CD4-positive, alpha-beta T cell treated with Interleukin-17A for 4 hours (primary cell): ENCODE measurements around the gene SMIM45.

Experiments
- DNase-seq: peaks from one replicate; pipeline ENCODE4 v3.0.0-alpha.2; 2020; ENCODE audit warnings: mixed read lengths

The SMIM45 gene

GRCh38 chr22:41915786-41916493 is 36.0 kb upstream of the SMIM45 start:
- no peak for DNase-seq

- DNase-seq, result no peak
These were observed 35.1 kb upstream of the SMIM45 start for GRCh38 chr22:41916745-41917358.

GRCh38 chr22:41917375-41917902 is 34.5 kb upstream of the SMIM45 start:
- DNase-seq, result no peak

- DNase-seq, result peak; percentile 63
These were observed 33.8 kb upstream of the SMIM45 start for GRCh38 chr22:41917903-41918791.

- peak; percentile 64 for DNase-seq
These were observed 32.4 kb upstream of the SMIM45 start for GRCh38 chr22:41919357-41920224.

- DNase-seq, result no peak
These were observed 31.5 kb upstream of the SMIM45 start for GRCh38 chr22:41920271-41920976.

GRCh38 chr22:41922328-41922727 is 29.6 kb upstream of the SMIM45 start:
- DNase-seq, result no peak

- DNase-seq, result no peak
These were observed 28.9 kb upstream of the SMIM45 start for GRCh38 chr22:41922940-41923594.

- DNase-seq, result no peak
These were observed 28.2 kb upstream of the SMIM45 start for GRCh38 chr22:41923595-41924276.

GRCh38 chr22:41925783-41926460 is 26.0 kb upstream of the SMIM45 start:
- peak; percentile 85 for DNase-seq

- no peak for DNase-seq
These were observed 24.1 kb upstream of the SMIM45 start for GRCh38 chr22:41927813-41928212.

- DNase-seq, result no peak
These were observed 23.1 kb upstream of the SMIM45 start for GRCh38 chr22:41928593-41929417.

GRCh38 chr22:41929418-41929810 is 22.5 kb upstream of the SMIM45 start:
- DNase-seq, result no peak

- no peak for DNase-seq
These were observed 20.2 kb upstream of the SMIM45 start for GRCh38 chr22:41931701-41932269.

GRCh38 chr22:41932353-41932752 is 19.6 kb upstream of the SMIM45 start:
- no peak for DNase-seq

GRCh38 chr22:41933411-41934177 is 18.4 kb upstream of the SMIM45 start:
- DNase-seq, result no peak

- no peak for DNase-seq
These were observed 17.5 kb upstream of the SMIM45 start for GRCh38 chr22:41934284-41935014.
